HG03342 (cell line): ENCODE results near the gene COL16A1.

ENCODE experiments used
- ATAC-seq: cut with Tn5 transposase; IDR thresholded peaks from one replicate; pipeline ENCODE4 v1.9.1; 2021; ENCODE audit warnings: mild to moderate bottlenecking, moderate library complexity; ENCODE audit not compliant: unreplicated experiment

The COL16A1 gene

DNA sequence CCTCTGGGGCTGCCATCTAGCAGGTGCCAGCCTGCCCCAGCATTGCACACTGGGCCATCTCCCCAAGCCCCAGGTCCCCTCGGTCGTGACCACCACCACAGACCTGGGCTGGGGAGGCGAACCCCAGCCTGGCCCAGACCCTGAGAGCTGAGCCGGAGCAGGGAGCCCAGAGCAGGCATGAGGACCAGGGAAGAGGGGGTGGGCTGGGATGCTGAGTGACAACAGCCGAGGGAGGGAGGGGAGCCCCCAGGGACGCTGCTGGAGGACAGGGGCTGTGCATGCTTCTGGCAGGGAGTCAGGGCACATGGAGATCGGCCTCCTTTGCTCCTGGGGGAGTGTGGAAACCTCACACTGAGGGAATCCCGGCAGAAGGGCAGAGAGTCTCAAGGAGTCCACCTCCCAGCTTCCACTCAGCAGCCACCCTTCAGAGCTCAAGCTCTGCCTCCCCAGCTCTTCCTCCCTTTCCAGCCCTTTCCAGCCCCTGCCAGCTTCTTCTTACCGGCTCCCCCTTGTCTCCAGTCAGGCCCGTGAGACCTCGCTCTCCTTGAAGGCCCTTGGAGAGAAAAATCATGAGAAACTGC is 35.4 kb downstream of the COL16A1 start:
- ATAC-seq = no peak

DNA sequence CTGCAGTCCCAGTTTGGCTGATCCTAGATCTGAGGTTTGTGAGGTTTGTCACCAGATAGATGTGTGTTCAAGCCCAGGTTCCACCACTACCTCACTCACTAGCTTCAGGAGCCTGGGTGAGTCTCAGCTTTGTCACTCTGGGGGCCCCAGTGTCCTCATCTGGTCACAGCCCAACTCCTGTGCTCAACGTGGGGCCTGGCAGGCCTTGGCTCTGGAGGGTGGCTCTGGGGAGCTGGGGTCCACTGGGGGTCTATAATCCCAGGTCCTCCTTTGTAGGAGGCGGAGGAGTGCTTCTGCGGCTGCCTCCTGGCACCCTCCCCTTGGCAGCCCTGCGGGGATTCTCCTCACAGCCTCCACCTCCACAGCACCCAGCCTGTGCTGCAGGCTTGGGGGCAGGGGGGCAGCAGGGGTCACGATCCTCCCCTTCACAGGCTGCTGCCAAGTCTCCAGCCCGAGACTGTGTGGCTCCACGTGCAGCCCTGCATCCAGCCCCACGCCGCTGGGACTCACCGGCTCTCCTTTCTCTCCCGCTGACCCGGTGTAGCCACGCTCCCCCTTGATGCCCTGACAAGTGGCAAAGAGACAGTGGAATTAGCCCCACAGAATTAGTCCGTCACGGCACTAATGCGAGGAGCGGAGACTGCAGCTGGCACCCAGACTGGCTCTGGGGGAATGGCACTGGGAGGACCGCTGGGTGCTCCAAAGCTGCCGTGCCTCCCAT is 36.6 kb downstream of the COL16A1 start:
- no peak for ATAC-seq

DNA sequence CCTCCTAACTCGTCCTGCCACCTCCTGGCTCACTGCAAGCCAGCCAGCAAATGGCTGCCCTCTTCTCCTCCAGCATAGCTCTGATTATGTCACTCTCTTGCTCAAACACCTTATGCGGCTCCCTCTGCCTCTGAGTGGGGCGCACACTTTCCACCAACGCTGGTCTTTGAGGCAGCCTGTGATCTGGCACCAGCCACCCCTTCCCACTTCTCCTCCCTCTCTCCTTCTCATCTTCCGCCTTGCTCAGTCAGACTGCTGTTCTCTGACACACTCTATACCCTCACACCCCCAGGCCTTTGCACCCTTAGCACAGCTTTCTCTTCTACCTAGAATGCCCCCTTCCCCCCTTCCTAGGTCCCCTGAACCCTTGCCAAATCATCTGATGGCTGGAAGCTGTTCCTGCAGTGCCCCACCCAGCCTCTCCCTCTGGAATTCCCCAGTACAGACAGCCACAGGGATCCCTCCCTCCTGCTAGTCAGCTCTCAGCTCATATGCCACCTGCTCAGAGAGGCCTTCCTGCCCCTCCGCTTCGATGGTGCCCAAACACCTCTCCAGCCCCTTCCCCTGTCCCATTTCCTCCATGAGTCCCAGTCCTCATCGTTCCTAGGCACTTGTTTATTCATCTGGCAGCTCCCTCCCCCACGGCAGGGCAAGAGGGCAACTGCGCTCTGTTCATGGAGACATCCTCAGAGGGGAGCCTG is 37.4 kb downstream of the COL16A1 start:
- ATAC-seq = no peak

GRCh38 chr1:31665234-31665878 is 38.5 kb downstream of the COL16A1 start:
- no peak for ATAC-seq

- ATAC-seq = no peak
Measured at GRCh38 chr1:31664528-31664927, 39.3 kb downstream of the COL16A1 start.

- ATAC-seq = no peak
Measured at GRCh38 chr1:31663622-31664452, 40.0 kb downstream of the COL16A1 start.

DNA sequence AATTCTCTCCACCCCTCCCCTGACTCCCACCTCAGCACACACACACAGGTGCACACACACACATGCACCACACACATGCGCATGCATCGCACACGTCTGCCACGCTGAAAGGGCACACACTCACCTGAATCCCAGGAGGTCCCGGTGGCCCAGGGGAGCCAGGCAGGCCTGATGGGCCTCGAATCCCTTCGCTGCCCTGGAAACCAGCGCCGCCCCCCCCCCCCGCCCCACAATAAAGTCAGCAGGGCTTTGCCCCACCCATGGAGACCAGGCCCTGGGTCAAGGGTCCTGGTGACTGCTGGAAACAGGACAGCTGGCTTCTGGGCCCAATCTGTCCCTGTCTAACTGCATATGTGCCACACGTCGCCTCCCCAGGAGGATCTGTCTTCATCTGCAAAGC is 41.4 kb downstream of the COL16A1 start:
- ATAC-seq = no peak

GRCh38 chr1:31661856-31662255 is 42.0 kb downstream of the COL16A1 start:
- ATAC-seq = no peak

- no peak for ATAC-seq
Measured at GRCh38 chr1:31660871-31661455, 42.9 kb downstream of the COL16A1 start.

GRCh38 chr1:31659889-31660288 is 43.9 kb downstream of the COL16A1 start:
- no peak for ATAC-seq

GRCh38 chr1:31658721-31659120 is 45.1 kb downstream of the COL16A1 start:
- no peak for ATAC-seq

DNA sequence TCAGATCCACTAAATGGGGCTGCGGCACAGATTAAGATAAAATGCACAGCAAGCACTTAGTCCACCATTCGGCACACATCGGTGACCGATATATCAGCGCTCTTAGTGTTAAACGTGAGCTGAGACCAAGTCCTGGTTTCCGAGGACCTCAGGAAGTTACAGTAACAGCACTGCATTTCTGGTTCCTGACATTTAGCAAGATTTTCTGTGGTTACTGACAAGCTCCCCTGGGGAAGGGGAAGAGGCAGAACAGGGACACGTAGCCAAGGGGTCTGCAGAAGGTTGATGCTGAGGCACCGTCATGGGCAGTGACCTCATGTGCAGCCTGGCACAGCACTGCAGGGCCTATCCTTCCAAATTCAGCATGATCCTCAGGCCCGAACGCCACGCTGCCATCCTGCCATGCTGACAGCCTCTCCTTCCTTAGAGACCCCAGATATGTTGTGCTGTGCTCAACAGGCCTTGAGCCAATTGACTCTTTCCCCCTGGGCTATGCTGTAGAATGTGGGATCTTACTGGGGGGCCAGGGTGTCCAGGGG is 45.8 kb downstream of the COL16A1 start:
- no peak for ATAC-seq

DNA sequence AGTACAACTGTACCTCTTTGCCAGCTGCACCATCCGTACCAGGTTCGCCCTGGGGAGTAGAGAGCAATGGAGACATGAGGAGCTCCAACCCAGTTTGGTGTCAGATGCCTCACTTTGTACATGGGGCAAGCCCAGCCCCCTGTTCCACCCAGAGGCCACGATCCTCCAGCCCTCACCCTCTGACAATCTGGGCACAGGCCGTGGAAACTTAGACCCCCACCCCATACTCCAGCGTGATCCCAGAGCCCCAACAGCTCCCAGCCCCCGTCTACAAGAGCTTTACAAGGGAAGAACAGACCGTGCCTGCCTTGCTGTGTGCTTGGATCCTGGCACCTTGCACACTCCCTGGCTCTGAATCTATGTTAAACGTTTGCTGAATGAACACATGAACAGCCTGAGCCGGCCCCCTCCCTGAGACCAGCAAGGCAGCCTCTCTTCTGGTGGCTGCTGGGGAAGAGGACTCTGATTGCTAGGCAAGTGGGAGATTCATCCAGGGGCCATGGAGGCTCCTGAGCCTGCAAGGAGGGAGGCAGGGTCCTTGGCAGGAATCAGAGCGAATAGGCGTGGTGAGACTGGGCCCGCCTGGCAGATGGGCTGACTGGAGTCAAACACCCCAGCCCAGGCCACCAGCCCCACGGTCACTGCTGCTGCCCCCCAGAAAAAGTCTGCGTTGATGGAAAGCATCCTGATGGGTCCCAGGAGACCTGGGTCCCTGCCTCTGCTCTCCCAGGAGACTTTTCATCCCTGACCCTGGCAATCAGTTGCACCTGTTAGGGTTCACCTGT is 46.6 kb downstream of the COL16A1 start:
- no peak for ATAC-seq

- no peak for ATAC-seq
Measured at GRCh38 chr1:31655756-31656155, 48.1 kb downstream of the COL16A1 start.

DNA sequence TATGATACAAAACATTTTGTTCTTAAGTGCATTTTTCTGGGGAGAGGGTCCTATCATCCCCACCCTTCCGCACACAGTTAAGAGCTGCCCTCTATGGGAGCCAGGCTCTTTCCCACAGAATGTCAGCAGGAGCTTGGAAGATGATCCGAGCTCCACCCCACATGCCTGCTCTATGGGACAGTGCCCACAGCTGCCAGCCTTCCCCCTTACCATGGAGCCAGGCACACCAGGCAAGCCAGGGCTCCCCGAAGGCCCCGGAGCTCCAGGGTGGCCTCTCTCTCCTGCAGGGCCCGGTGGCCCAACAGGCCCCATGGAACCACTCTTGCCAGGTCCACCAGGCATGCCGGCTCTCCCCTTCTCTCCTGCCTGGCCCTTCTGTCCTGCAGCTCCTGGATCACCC is 48.7 kb downstream of the COL16A1 start:
- no peak for ATAC-seq

- ATAC-seq = no peak
Measured at GRCh38 chr1:31654474-31654776, 49.4 kb downstream of the COL16A1 start.

- ATAC-seq = no peak
Measured at GRCh38 chr1:31653717-31654473, 49.9 kb downstream of the COL16A1 start.

- ATAC-seq = no peak
Measured at GRCh38 chr1:31652891-31653499, 50.8 kb downstream of the COL16A1 start.
